ENCODE measurements around the gene EVA1B. TPM values are rescaled to one million over a fixed set of nuclear protein-coding genes. Genes with fewer than 3 reads are reported as not detected.

EVA1B gene
- polyA plus RNA-seq, 2 of the 4 experiments (the other 2 are of a cell fraction) = 2.9 to 8.5 TPM

- CTCF ChIA-PET = interaction anchor here (0.8 to 1.3 kb wide), 4 partner anchors 9 to 139 kb away, joined by 3 to 4 read pairs (median 3); no protein-coding TSS in a partner anchor
- Histone ChIP-seq H3K4me2 (no peak overlapping the region), H3K4me1 (peaks cover 28% of the 10 kb centered on the region), H3K27ac (no peak overlapping the region), H3K9me3 (no peaks in the 10 kb centered on the region), H3K4me3 (no peak overlapping the region)
- POLR2A ChIA-PET = no interaction called here
- 92% methylated on average over 4 of the region's 5 CpGs for WGBS (ENCODE audit: missing lambda C conversion rate)
- ATAC-seq (no peak), FAIRE-seq (no peak), DNase-seq (ENCODE audit: low read depth in 1 of 2, low spot score in 1 of 2) (no peak)
- no peak for TF ChIP-seq MAFK (IDR thresholded peaks at IDR 0.05; ENCODE audit: partially characterized antibody)
- TF ChIP-seq EP300 (IDR thresholded peaks at IDR 0.05) = no peak
- TF ChIP-seq, protein P1, sequence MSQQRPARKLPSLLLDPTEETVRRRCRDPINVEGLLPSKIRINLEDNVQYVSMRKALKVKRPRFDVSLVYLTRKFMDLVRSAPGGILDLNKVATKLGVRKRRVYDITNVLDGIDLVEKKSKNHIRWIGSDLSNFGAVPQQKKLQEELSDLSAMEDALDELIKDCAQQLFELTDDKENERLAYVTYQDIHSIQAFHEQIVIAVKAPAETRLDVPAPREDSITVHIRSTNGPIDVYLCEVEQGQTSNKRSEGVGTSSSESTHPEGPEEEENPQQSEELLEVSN (IDR thresholded peaks at IDR 0.05; ENCODE audit: borderline replicate concordance, low read depth) = no peak
- no peak for TF ChIP-seq EHF (CRISPR knock-in tag; IDR thresholded peaks at IDR 0.05)
- no peak for TF ChIP-seq KDM1A (IDR thresholded peaks at IDR 0.05; ENCODE audit: low read depth)
- TF ChIP-seq BHLHE40 (IDR thresholded peaks at IDR 0.05; ENCODE audit: low read depth, low read length) = no peak
- TF ChIP-seq HOXB5 (CRISPR knock-in tag; IDR thresholded peaks at IDR 0.05) = no peak
- no peak for TF ChIP-seq CHD2 (IDR thresholded peaks at IDR 0.05; ENCODE audit: low read length, partially characterized antibody)
- TF ChIP-seq, protein P2, sequence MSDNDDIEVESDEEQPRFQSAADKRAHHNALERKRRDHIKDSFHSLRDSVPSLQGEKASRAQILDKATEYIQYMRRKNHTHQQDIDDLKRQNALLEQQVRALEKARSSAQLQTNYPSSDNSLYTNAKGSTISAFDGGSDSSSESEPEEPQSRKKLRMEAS (IDR thresholded peaks at IDR 0.05) = no peak
- no peak for TF ChIP-seq RAD21 (conservative IDR thresholded peaks at IDR 0.05 in 1 of 2, IDR thresholded peaks at IDR 0.05 in 1 of 2)
- no peak for TF ChIP-seq RNF2 (IDR thresholded peaks at IDR 0.05; ENCODE audit: borderline replicate concordance, low read depth)
- no peak for TF ChIP-seq TFCP2L1 (CRISPR knock-in tag; IDR thresholded peaks at IDR 0.05)
Measured at GRCh38 chr1:36298640-36299039, 24.8 kb downstream of the EVA1B start.

- CTCF ChIA-PET = interaction anchor here (1.2 to 1.7 kb wide), 2 partner anchors 12 to 147 kb away, joined by 3 to 6 read pairs; no protein-coding TSS in a partner anchor
Measured at GRCh38 chr1:36297062-36297461, 26.4 kb downstream of the EVA1B start.

More at GRCh38 chr1:36297062-36297461, 26.4 kb downstream of the EVA1B start:
- Histone ChIP-seq H3K4me2 (no peak overlapping the region), H3K4me3 (no peak overlapping the region), H3K9me3 (no peaks in the 10 kb centered on the region), H3K4me1 (peaks cover 28% of the 10 kb centered on the region), H3K27ac (no peak overlapping the region)
- POLR2A ChIA-PET = no interaction called here
- FAIRE-seq (no peak), DNase-seq (ENCODE audit: low read depth in 1 of 2, low spot score in 1 of 2) (no peak), ATAC-seq (no peak)
- 88% methylated on average over 2 of the region's 2 CpGs for WGBS (ENCODE audit: missing lambda C conversion rate)
- no peak for TF ChIP-seq BHLHE40 (IDR thresholded peaks at IDR 0.05; ENCODE audit: low read depth, low read length)
- TF ChIP-seq HEYL (CRISPR knock-in tag; IDR thresholded peaks at IDR 0.05) = no peak
- TF ChIP-seq RAD21 (conservative IDR thresholded peaks at IDR 0.05 in 1 of 2, IDR thresholded peaks at IDR 0.05 in 1 of 2) = no peak
- no peak for TF ChIP-seq EHMT2 (IDR thresholded peaks at IDR 0.05; ENCODE audit: low read depth)
- TF ChIP-seq FOXS1 (CRISPR knock-in tag; IDR thresholded peaks at IDR 0.05) = no peak
- no peak for TF ChIP-seq ESRRA (IDR thresholded peaks at IDR 0.05; ENCODE audit: borderline replicate concordance, low read length)
- TF ChIP-seq, protein P1 (IDR thresholded peaks at IDR 0.05; ENCODE audit: borderline replicate concordance, low read depth) = no peak
- TF ChIP-seq MAFK (IDR thresholded peaks at IDR 0.05; ENCODE audit: partially characterized antibody) = no peak
- TF ChIP-seq BCL3 (IDR thresholded peaks at IDR 0.05) = no peak
- TF ChIP-seq EHF (CRISPR knock-in tag; IDR thresholded peaks at IDR 0.05) = no peak
- no peak for TF ChIP-seq GATA3 (IDR thresholded peaks at IDR 0.05; ENCODE audit: borderline replicate concordance)
- no peak for TF ChIP-seq ZFP36 (IDR thresholded peaks at IDR 0.05; ENCODE audit: borderline replicate concordance, partially characterized antibody)
- TF ChIP-seq NR3C1 (IDR thresholded peaks at IDR 0.05) = no peak
- TF ChIP-seq NPAS2 (CRISPR knock-in tag; IDR thresholded peaks at IDR 0.05; ENCODE audit: borderline replicate concordance) = no peak
- TF ChIP-seq FOSB (CRISPR knock-in tag; IDR thresholded peaks at IDR 0.05) = no peak
- TF ChIP-seq MAZ (IDR thresholded peaks at IDR 0.05; ENCODE audit: borderline replicate concordance, low read depth, low read length) = no peak
- TF ChIP-seq JUN (IDR thresholded peaks at IDR 0.05) = no peak
- no peak for TF ChIP-seq EP300 (IDR thresholded peaks at IDR 0.05)
- TF ChIP-seq, protein P3, sequence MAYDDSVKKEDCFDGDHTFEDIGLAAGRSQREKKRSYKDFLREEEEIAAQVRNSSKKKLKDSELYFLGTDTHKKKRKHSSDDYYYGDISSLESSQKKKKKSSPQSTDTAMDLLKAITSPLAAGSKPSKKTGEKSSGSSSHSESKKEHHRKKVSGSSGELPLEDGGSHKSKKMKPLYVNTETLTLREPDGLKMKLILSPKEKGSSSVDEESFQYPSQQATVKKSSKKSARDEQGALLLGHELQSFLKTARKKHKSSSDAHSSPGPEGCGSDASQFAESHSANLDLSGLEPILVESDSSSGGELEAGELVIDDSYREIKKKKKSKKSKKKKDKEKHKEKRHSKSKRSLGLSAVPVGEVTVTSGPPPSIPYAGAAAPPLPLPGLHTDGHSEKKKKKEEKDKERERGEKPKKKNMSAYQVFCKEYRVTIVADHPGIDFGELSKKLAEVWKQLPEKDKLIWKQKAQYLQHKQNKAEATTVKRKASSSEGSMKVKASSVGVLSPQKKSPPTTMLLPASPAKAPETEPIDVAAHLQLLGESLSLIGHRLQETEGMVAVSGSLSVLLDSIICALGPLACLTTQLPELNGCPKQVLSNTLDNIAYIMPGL (CRISPR knock-in tag; IDR thresholded peaks at IDR 0.05; ENCODE audit: borderline replicate concordance) = no peak
